GM21786 (cell line): ENCODE results near the gene OR5AR1.
"Not testable (repeated sequence)": the region's sequence is repeated elsewhere in the genome, so short reads cannot be mapped to it uniquely, and the experiment has no call there.

ENCODE experiments used
- ATAC-seq: cut with Tn5 transposase; IDR thresholded peaks from one replicate; pipeline ENCODE4 v1.9.1; 2021; ENCODE audit not compliant: unreplicated experiment

OR5AR1 gene

GRCh38 chr11:56663386-56663785 lies at the start of gene OR5AR1:
OR5AR1 (plus strand) TSS chr11:56663686; CDS start chr11:56663686, 0 bp downstream.
- ATAC-seq = no peak

GRCh38 chr11:56624661-56625110 lies 38.8 kb upstream of the OR5AR1 start:
- ATAC-seq = peak; percentile 68

GRCh38 chr11:56625946-56626345 lies 37.5 kb upstream of the OR5AR1 start:
- no peak for ATAC-seq

GRCh38 chr11:56632329-56632728 lies 31.2 kb upstream of the OR5AR1 start:
- no peak for ATAC-seq

- no peak for ATAC-seq
Observed at GRCh38 chr11:56636861-56637260, 26.6 kb upstream of the OR5AR1 start.

- no peak for ATAC-seq
Observed at GRCh38 chr11:56637500-56637899, 26.0 kb upstream of the OR5AR1 start.

- no peak for ATAC-seq
Observed at GRCh38 chr11:56642339-56642738, 21.1 kb upstream of the OR5AR1 start, which contains the start of gene OR5AP2. OR5AP2 (minus strand) TSS chr11:56642439; CDS start chr11:56642439, 0 bp downstream.

- ATAC-seq = no peak
Observed at GRCh38 chr11:56659755-56660154, 3.7 kb upstream of the OR5AR1 start.

GRCh38 chr11:56670984-56671383 lies 7.5 kb downstream of the OR5AR1 start:
- no peak for ATAC-seq

- ATAC-seq = no peak
Observed at GRCh38 chr11:56688554-56689100, 25.1 kb downstream of the OR5AR1 start.

- ATAC-seq = not testable (repeated sequence)
Observed at GRCh38 chr11:56691179-56691578, 27.7 kb downstream of the OR5AR1 start.

GRCh38 chr11:56693428-56693827 lies 29.9 kb downstream of the OR5AR1 start:
- ATAC-seq = no peak

- no peak for ATAC-seq
Observed at GRCh38 chr11:56698795-56699194, 35.3 kb downstream of the OR5AR1 start, which contains the start of gene OR9G1. OR9G1 (plus strand) TSS chr11:56699095; CDS start chr11:56700388, 1,293 bp downstream.

GRCh38 chr11:56700242-56700913 lies 36.9 kb downstream of the OR5AR1 start:
- ATAC-seq = no peak

- ATAC-seq = no peak
Observed at GRCh38 chr11:56700914-56701485, 37.5 kb downstream of the OR5AR1 start.

- no peak for ATAC-seq
Observed at GRCh38 chr11:56705784-56706396, 42.4 kb downstream of the OR5AR1 start.

- ATAC-seq = no peak
Observed at GRCh38 chr11:56706486-56706885, 43.0 kb downstream of the OR5AR1 start.

- no peak for ATAC-seq
Observed at GRCh38 chr11:56714206-56714605, 50.7 kb downstream of the OR5AR1 start.
